K562 (cell line): ENCODE measurements around the gene ENKUR. TPM values are rescaled to one million over a fixed set of nuclear protein-coding genes. Genes with fewer than 3 reads are reported as not detected.

ENCODE experiments used
- ATF3 ChIP-seq, 2 experiments: fragments of 450-650 bp in 1 of 2; sonication (generic) in 1 of 2; formaldehyde crosslinking in 1 of 2; IDR thresholded peaks in 1 of 2; conservative IDR thresholded peaks in 1 of 2; 2 replicates each; pipeline versions ENCODE4 v1.6.1 to v1.8.1; 2016 to 2023; ENCODE audit warnings: mild to moderate bottlenecking in 2 of 2, moderate library complexity in 2 of 2, inconsistent platforms in 1 of 2, missing genetic modification reagents in 1 of 2
- BCL6 ChIP-seq: fragments of 250-450 bp; sonication (Bioruptor Pico); IDR thresholded peaks from 2 replicates; pipeline ENCODE4 v1.4.0; 2020
- CEBPB ChIP-seq: fragments of 450-650 bp; IDR thresholded peaks from 2 replicates; pipeline ENCODE4 v1.6.1; 2016; ENCODE audit warnings: missing genetic modification characterization, missing compliant biosample characterization
- ELF4 ChIP-seq: fragments of 450-650 bp; formaldehyde crosslinking; IDR thresholded peaks from 2 replicates; pipeline ENCODE4 v1.4.0; 2022; ENCODE audit warnings: missing genetic modification characterization
- HMGN3 ChIP-seq: IDR thresholded peaks from 2 replicates; pipeline ENCODE4 v1.6.1; 2011; ENCODE audit warnings: borderline replicate concordance, low read depth, mild to moderate bottlenecking, mixed read lengths, low read length; ENCODE audit not compliant: insufficient read length; ENCODE audit errors: extremely low read depth
- NFRKB ChIP-seq: fragments of 450-650 bp; IDR thresholded peaks from 2 replicates; pipeline ENCODE4 v1.6.1; 2016; ENCODE audit warnings: low read depth
- PRPF4 ChIP-seq: fragments of 200-400 bp; formaldehyde crosslinking; IDR thresholded peaks from one replicate; pipeline ENCODE4 v1.6.1; 2017; ENCODE audit warnings: low read length, low read depth, mild to moderate bottlenecking; ENCODE audit not compliant: insufficient read depth, poor library complexity, severe bottlenecking
- RBBP5 ChIP-seq: fragments of 200-600 bp; sonication (generic); IDR thresholded peaks from 2 replicates; pipeline ENCODE4 v1.6.1; 2012; ENCODE audit warnings: borderline replicate concordance, mild to moderate bottlenecking, low read length, control low read depth, inconsistent platforms; ENCODE audit not compliant: insufficient read depth, poor library complexity, severe bottlenecking
- RNF2 ChIP-seq: sonication (generic); IDR thresholded peaks from 2 replicates; pipeline ENCODE4 v1.6.1; 2016
- SP2 ChIP-seq: IDR thresholded peaks from 2 replicates; pipeline ENCODE4 v1.6.1; 2011; ENCODE audit warnings: mild to moderate bottlenecking, low read depth, low read length, moderate library complexity; ENCODE audit not compliant: poor library complexity, severe bottlenecking; ENCODE audit errors: extremely low read depth
- TAF7 ChIP-seq: fragments of 450-650 bp; IDR thresholded peaks from 2 replicates; pipeline ENCODE4 v1.6.1; 2016; ENCODE audit warnings: missing genetic modification characterization, missing compliant biosample characterization
- ZFP30 ChIP-seq: fragments of 250-450 bp; sonication (Bioruptor Pico); IDR thresholded peaks from 2 replicates; pipeline ENCODE4 v1.8.0; 2022; ENCODE audit warnings: moderate library complexity, mild to moderate bottlenecking, inconsistent platforms, borderline replicate concordance
- ZNF121 ChIP-seq: sonication (generic); formaldehyde crosslinking; conservative IDR thresholded peaks from 2 replicates; pipeline ENCODE4 v1.8.0; 2022; ENCODE audit warnings: missing genetic modification reagents
- ZNF134 ChIP-seq: fragments of 250-450 bp; sonication (Bioruptor Pico); conservative IDR thresholded peaks from 2 replicates; pipeline ENCODE4 v1.4.0; 2020
- ZNF212 ChIP-seq: fragments of 450-650 bp; formaldehyde crosslinking; IDR thresholded peaks from 2 replicates; pipeline ENCODE4 v1.4.0; 2020; ENCODE audit warnings: mild to moderate bottlenecking
- ZNF311 ChIP-seq: fragments of 250-450 bp; sonication (Bioruptor Pico); IDR thresholded peaks from 2 replicates; pipeline ENCODE4 v1.4.0; 2020; ENCODE audit warnings: mild to moderate bottlenecking, moderate library complexity
- ZNF324 ChIP-seq: fragments of 250-450 bp; sonication (Bioruptor Pico); IDR thresholded peaks from 2 replicates; pipeline ENCODE4 v1.4.0; 2020; ENCODE audit warnings: mild to moderate bottlenecking
- ZNF511 ChIP-seq: sonication (generic); formaldehyde crosslinking; IDR thresholded peaks from 2 replicates; pipeline ENCODE4 v1.8.0; 2022; ENCODE audit warnings: mild to moderate bottlenecking, missing genetic modification reagents
- ZNF589 ChIP-seq: fragments of 200-800 bp; sonication (Bioruptor generic); IDR thresholded peaks from 2 replicates; pipeline ENCODE4 v1.6.1; 2016; ENCODE audit warnings: low read depth, missing genetic modification characterization, missing compliant biosample characterization
- polyA plus RNA-seq, 8 experiments: library from polyadenylated mRNA; depleted of rRNA in 4 of 8; stranded (reverse) in 5 of 8; unstranded in 3 of 8; fragments of >200 nt; fragmentation: Nextera tagmentation in 2 of 8; fragmentation: Illumina TruSeq in 1 of 8; extraction: Ambion mirVana in 2 of 8; extraction: Trizol in 1 of 8; gene quantifications; 2 replicates each; pipeline versions ENCODE4 v1.2.1 to v1.2.3, GENCODE V29; 2011 to 2014; ENCODE audit warnings: inconsistent platforms in 1 of 8, missing spikeins in 1 of 8
- total RNA-seq, 7 experiments: library from RNA; depleted of rRNA in 6 of 7; stranded (reverse); fragments of >200 nt in 6 of 7; fragmentation: Illumina TruSeq in 2 of 7; extraction: Trizol in 2 of 7; gene quantifications; 2 replicates each; pipeline versions ENCODE4 v1.2.1 to v1.2.3, GENCODE V29; 2011 to 2021; ENCODE audit warnings: low replicate concordance in 1 of 7
- TF ChIP-seq, protein P1 (sequence below): fragments of 450-650 bp; formaldehyde crosslinking; IDR thresholded peaks from 2 replicates; pipeline ENCODE4 v1.4.0; 2022; ENCODE audit warnings: mild to moderate bottlenecking, moderate library complexity
- TF ChIP-seq, protein P2 (sequence below): fragments of 250-450 bp; sonication (Bioruptor Pico); IDR thresholded peaks from 2 replicates; pipeline ENCODE4 v1.6.1; 2021; ENCODE audit warnings: mild to moderate bottlenecking
- TF ChIP-seq, protein P3 (sequence below): IDR thresholded peaks from 2 replicates; pipeline ENCODE4 v1.6.1; 2011; ENCODE audit warnings: borderline replicate concordance, low read depth, mild to moderate bottlenecking, moderate library complexity, low read length; ENCODE audit not compliant: insufficient read depth, poor library complexity, severe bottlenecking

ENKUR gene
- total and polyA plus RNA-seq, 9 of the 15 experiments (the other 6 are each of a cell fraction or from before 2014, with no cell fraction given), result 0.06 to 0.46 (median 0.20) TPM

- TF ChIP-seq, protein P1, sequence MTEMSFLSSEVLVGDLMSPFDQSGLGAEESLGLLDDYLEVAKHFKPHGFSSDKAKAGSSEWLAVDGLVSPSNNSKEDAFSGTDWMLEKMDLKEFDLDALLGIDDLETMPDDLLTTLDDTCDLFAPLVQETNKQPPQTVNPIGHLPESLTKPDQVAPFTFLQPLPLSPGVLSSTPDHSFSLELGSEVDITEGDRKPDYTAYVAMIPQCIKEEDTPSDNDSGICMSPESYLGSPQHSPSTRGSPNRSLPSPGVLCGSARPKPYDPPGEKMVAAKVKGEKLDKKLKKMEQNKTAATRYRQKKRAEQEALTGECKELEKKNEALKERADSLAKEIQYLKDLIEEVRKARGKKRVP (CRISPR knock-in tag), result no peak
- TF ChIP-seq ZNF511 (CRISPR knock-in tag) (no peak), ZNF134 (no peak), TAF7 (tag) (0 out of 2 replicates have a peak, but pooled peaks have one; percentile 28), NFRKB (0 out of 2 replicates have a peak, but pooled peaks have one; percentile 73), ZNF121 (no peak), HMGN3 (no peak), ZNF212 (CRISPR knock-in tag) (no peak), ZFP30 (CRISPR knock-in tag) (no peak), ATF3 (IDR thresholded peaks at IDR 0.05) (no peak), ATF3 (CRISPR knock-in tag; conservative IDR thresholded peaks at IDR 0.05) (no peak), PRPF4 (no peak), BCL6 (CRISPR knock-in tag) (no peak), ZNF311 (CRISPR knock-in tag) (peak; percentile 46; the same call in 1 of the 2 replicates), ELF4 (CRISPR knock-in tag) (0 out of 2 replicates have a peak, but pooled peaks have one; percentile 64), SP2 (no peak), ZNF589 (peak; percentile 89), RNF2 (0 out of 2 replicates have a peak, but pooled peaks have one; percentile 63), CEBPB (tag) (no peak; the same call in 1 of the 2 replicates), ZNF324 (CRISPR knock-in tag) (no peak), RBBP5 (peak; percentile 33)
- TF ChIP-seq, protein P2, sequence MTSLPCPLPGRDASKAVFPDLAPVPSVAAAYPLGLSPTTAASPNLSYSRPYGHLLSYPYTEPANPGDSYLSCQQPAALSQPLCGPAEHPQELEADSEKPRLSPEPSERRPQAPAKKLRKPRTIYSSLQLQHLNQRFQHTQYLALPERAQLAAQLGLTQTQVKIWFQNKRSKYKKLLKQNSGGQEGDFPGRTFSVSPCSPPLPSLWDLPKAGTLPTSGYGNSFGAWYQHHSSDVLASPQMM (CRISPR knock-in tag), result no peak
- TF ChIP-seq, protein P3, sequence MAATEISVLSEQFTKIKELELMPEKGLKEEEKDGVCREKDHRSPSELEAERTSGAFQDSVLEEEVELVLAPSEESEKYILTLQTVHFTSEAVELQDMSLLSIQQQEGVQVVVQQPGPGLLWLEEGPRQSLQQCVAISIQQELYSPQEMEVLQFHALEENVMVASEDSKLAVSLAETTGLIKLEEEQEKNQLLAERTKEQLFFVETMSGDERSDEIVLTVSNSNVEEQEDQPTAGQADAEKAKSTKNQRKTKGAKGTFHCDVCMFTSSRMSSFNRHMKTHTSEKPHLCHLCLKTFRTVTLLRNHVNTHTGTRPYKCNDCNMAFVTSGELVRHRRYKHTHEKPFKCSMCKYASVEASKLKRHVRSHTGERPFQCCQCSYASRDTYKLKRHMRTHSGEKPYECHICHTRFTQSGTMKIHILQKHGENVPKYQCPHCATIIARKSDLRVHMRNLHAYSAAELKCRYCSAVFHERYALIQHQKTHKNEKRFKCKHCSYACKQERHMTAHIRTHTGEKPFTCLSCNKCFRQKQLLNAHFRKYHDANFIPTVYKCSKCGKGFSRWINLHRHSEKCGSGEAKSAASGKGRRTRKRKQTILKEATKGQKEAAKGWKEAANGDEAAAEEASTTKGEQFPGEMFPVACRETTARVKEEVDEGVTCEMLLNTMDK, result no peak
These were observed 57.1 kb downstream of the ENKUR start (continued) for GRCh38 chr10:24958721-24959381.
